GM10266 (cell line): Measurements from ENCODE around the gene HMGXB3.

Experiments used
- DNase-seq: peaks from one replicate; pipeline ENCODE4 v3.0.0; 2012; ENCODE audit errors: extremely low spot score
- CTCF ChIP-seq: IDR thresholded peaks from 2 replicates; pipeline ENCODE4 v1.5.1; 2012; ENCODE audit warnings: mild to moderate bottlenecking, low read depth; ENCODE audit not compliant: control insufficient read depth, insufficient read depth; ENCODE audit errors: missing control alignments

Gene HMGXB3

GRCh38 chr5:150097152-150097551 is 96.6 kb downstream of the HMGXB3 start:
- no peak for DNase-seq
- no peak for TF ChIP-seq CTCF

- TF ChIP-seq CTCF, result no peak
- no peak for DNase-seq
Measured at GRCh38 chr5:150101023-150101422, 100.5 kb downstream of the HMGXB3 start.
